Osteocyte (in vitro differentiated cells): ENCODE data around the gene HEYL. TPM values are rescaled to one million over a fixed set of nuclear protein-coding genes. Genes with fewer than 3 reads are reported as not detected.

Source experiments
- DNase-seq: peaks from one replicate; pipeline ENCODE4 v3.0.0; 2021; ENCODE audit warnings: mixed read lengths; ENCODE audit not compliant: unreplicated experiment; ENCODE audit errors: extremely low spot score
- H3K27ac Mint-ChIP-seq: one replicate; pipeline ENCODE4 v1.8.0; 2021; ENCODE audit warnings: mild to moderate bottlenecking, mixed read lengths; ENCODE audit not compliant: unreplicated experiment
- H3K27me3 Mint-ChIP-seq: one replicate; pipeline ENCODE4 v1.8.0; 2021; ENCODE audit warnings: mixed read lengths; ENCODE audit not compliant: unreplicated experiment
- H3K36me3 Mint-ChIP-seq: one replicate; pipeline ENCODE4 v1.8.0; 2021; ENCODE audit warnings: mixed read lengths; ENCODE audit not compliant: unreplicated experiment
- H3K4me1 Mint-ChIP-seq: one replicate; pipeline ENCODE4 v1.8.0; 2021; ENCODE audit warnings: mixed read lengths; ENCODE audit not compliant: unreplicated experiment
- H3K4me3 Mint-ChIP-seq: one replicate; pipeline ENCODE4 v1.8.0; 2021; ENCODE audit warnings: mild to moderate bottlenecking, moderate library complexity, mixed read lengths; ENCODE audit not compliant: unreplicated experiment
- H3K9me3 Mint-ChIP-seq: one replicate; pipeline ENCODE4 v1.8.0; 2021; ENCODE audit warnings: mixed read lengths; ENCODE audit not compliant: unreplicated experiment
- CTCF ChIP-seq: fragments of 200-600 bp; sonication (generic); IDR thresholded peaks from 2 replicates; pipeline ENCODE4 v1.5.0; 2021; ENCODE audit warnings: antibody characterized with exemption, mild to moderate bottlenecking, moderate library complexity
- total RNA-seq: library from RNA; stranded (reverse); gene quantifications from 2 replicates; pipeline ENCODE4 v1.2.1, GENCODE V29; 2021

The HEYL gene
- total RNA-seq, 1 donor from 2014 or later, result 1.4 TPM

- Mint-ChIP-seq H3K36me3 (no peaks in the 10 kb centered on the region), H3K4me1 (peaks cover 26% of the 10 kb centered on the region), H3K27ac (peak overlapping the region; percentile 65), H3K4me3 (no peak overlapping the region), H3K27me3 (peaks cover 3% of the 10 kb centered on the region), H3K9me3 (no peaks in the 10 kb centered on the region)
- DNase-seq, result no peak
- TF ChIP-seq CTCF, result no peak
Observed at GRCh38 chr1:39645411-39646043, 6.1 kb upstream of the HEYL start.

GRCh38 chr1:39643705-39644104, 4.3 kb upstream of the HEYL start:
- Mint-ChIP-seq H3K9me3 (no peaks in the 10 kb centered on the region), H3K27ac (no peak overlapping the region), H3K4me1 (peaks cover 26% of the 10 kb centered on the region), H3K27me3 (peaks cover 3% of the 10 kb centered on the region), H3K4me3 (no peak overlapping the region), H3K36me3 (no peaks in the 10 kb centered on the region)
- DNase-seq, result no peak
- no peak for TF ChIP-seq CTCF

GRCh38 chr1:39642796-39643195, 3.4 kb upstream of the HEYL start:
- peaks cover 26% of the 10 kb centered on the region for H3K4me1 Mint-ChIP-seq
- H3K27me3 Mint-ChIP-seq, result peaks cover 3% of the 10 kb centered on the region
- no peak for TF ChIP-seq CTCF
- no peaks in the 10 kb centered on the region for H3K9me3 Mint-ChIP-seq
- no peak overlapping the region for H3K4me3 Mint-ChIP-seq
- H3K36me3 Mint-ChIP-seq, result no peaks in the 10 kb centered on the region
- H3K27ac Mint-ChIP-seq, result peak overlapping the region; percentile 59
- no peak for DNase-seq

DNA sequence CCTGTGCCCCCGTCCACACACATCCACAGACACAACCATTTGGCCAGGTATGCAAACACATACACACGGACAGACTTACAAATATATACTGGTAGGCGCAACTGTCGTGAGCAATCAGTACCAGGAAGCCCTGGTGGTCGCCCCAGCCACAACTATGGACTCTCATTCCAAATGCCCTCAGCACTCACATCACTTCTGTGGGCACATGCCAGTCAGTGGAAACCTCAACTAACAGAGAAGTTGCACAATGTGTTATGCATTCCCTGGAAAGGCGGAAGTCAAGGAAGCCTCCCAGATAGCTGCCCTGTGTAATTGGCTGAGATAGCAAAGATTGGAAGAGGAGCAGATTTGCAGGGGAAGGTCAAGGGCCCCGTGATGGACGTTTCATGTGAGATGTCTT, 1.4 kb upstream of the HEYL start:
- no peaks in the 10 kb centered on the region for H3K36me3 Mint-ChIP-seq
- no peak for DNase-seq
- peaks cover 17% of the 10 kb centered on the region for H3K4me1 Mint-ChIP-seq
- H3K27me3 Mint-ChIP-seq, result peaks cover 7% of the 10 kb centered on the region
- TF ChIP-seq CTCF, result no peak
- no peak overlapping the region for H3K4me3 Mint-ChIP-seq
- no peak overlapping the region for H3K27ac Mint-ChIP-seq
- H3K9me3 Mint-ChIP-seq, result no peaks in the 10 kb centered on the region

- H3K27ac Mint-ChIP-seq, result no peak overlapping the region
- no peak overlapping the region for H3K4me3 Mint-ChIP-seq
- DNase-seq, result no peak
- H3K4me1 Mint-ChIP-seq, result peaks cover 27% of the 10 kb centered on the region
- TF ChIP-seq CTCF, result no peak
- H3K9me3 Mint-ChIP-seq, result no peaks in the 10 kb centered on the region
- H3K27me3 Mint-ChIP-seq, result peaks cover 7% of the 10 kb centered on the region
- no peaks in the 10 kb centered on the region for H3K36me3 Mint-ChIP-seq
Observed at GRCh38 chr1:39638965-39639304, 508 bp downstream of the HEYL start.
